HepG2 (cell line): ENCODE measurements around the gene AGAP1. TPM values are rescaled to one million over a fixed set of nuclear protein-coding genes. Genes with fewer than 3 reads are reported as not detected.

ENCODE experiments used
- AKAP8 ChIP-seq: sonication (generic); formaldehyde crosslinking; IDR thresholded peaks from 2 replicates; pipeline ENCODE4 v1.5.1; 2020; ENCODE audit warnings: mild to moderate bottlenecking, missing genetic modification reagents
- CAMTA2 ChIP-seq: sonication (generic); formaldehyde crosslinking; IDR thresholded peaks from 2 replicates; pipeline ENCODE4 v1.4.0; 2020; ENCODE audit warnings: mild to moderate bottlenecking, missing genetic modification reagents, borderline replicate concordance
- CBFB ChIP-seq: sonication (generic); formaldehyde crosslinking; IDR thresholded peaks from 2 replicates; pipeline ENCODE4 v1.4.0; 2020; ENCODE audit warnings: missing genetic modification reagents
- CCAR2 ChIP-seq: fragments of 200-400 bp; formaldehyde crosslinking; optimal IDR thresholded peaks from 2 replicates; pipeline ENCODE3; 2018; ENCODE audit warnings: low read depth, mild to moderate bottlenecking, low read length, moderate library complexity
- CHD4 ChIP-seq: fragments of 200-600 bp; sonication (generic); IDR thresholded peaks from 2 replicates; pipeline ENCODE4 v1.7.0; 2017; ENCODE audit warnings: mild to moderate bottlenecking, low read length, borderline replicate concordance
- DNMT1 ChIP-seq: sonication (generic); formaldehyde crosslinking; IDR thresholded peaks from 2 replicates; pipeline ENCODE4 v1.5.1; 2020; ENCODE audit warnings: mild to moderate bottlenecking, missing genetic modification reagents
- ETV5 ChIP-seq: IDR thresholded peaks from 2 replicates; pipeline ENCODE4 v1.6.1; 2018; ENCODE audit warnings: missing biosample characterization, missing genetic modification reagents, inconsistent platforms, borderline replicate concordance
- FOXA3 ChIP-seq: IDR thresholded peaks from 2 replicates; pipeline ENCODE4 v1.6.1; 2016; ENCODE audit warnings: missing genetic modification reagents, missing compliant biosample characterization
- FOXK2 ChIP-seq: fragments of 450-650 bp; IDR thresholded peaks from 2 replicates; pipeline ENCODE4 v1.6.1; 2016
- HDAC2 ChIP-seq: sonication (generic); formaldehyde crosslinking; IDR thresholded peaks from 2 replicates; pipeline ENCODE4 v1.4.0; 2020; ENCODE audit warnings: missing genetic modification reagents
- HIVEP1 ChIP-seq: sonication (generic); formaldehyde crosslinking; IDR thresholded peaks from 2 replicates; pipeline ENCODE4 v1.4.0; 2020; ENCODE audit warnings: mild to moderate bottlenecking, missing genetic modification reagents
- KDM2A ChIP-seq: sonication (generic); formaldehyde crosslinking; IDR thresholded peaks from 2 replicates; pipeline ENCODE4 v1.4.0; 2020; ENCODE audit warnings: low read depth, missing genetic modification reagents, borderline replicate concordance
- KLF16 ChIP-seq, 2 experiments: sonication (generic) in 1 of 2; formaldehyde crosslinking in 1 of 2; IDR thresholded peaks; 2 replicates each; pipeline versions ENCODE4 v1.6.1 to v1.8.0; 2016 to 2023; ENCODE audit warnings: missing genetic modification reagents in 2 of 2, missing compliant biosample characterization in 1 of 2
- MAFG ChIP-seq: sonication (generic); formaldehyde crosslinking; IDR thresholded peaks from 2 replicates; pipeline ENCODE4 v1.5.1; 2020; ENCODE audit warnings: mild to moderate bottlenecking, missing genetic modification reagents
- MXD4 ChIP-seq: IDR thresholded peaks from 2 replicates; pipeline ENCODE4 v1.6.1; 2016; ENCODE audit warnings: mild to moderate bottlenecking, missing biosample characterization, missing genetic modification reagents
- MYNN ChIP-seq: sonication (generic); formaldehyde crosslinking; IDR thresholded peaks from 2 replicates; pipeline ENCODE4 v1.4.0; 2020; ENCODE audit warnings: mild to moderate bottlenecking, low read depth, missing genetic modification reagents
- MZF1 ChIP-seq: sonication (generic); formaldehyde crosslinking; IDR thresholded peaks from 2 replicates; pipeline ENCODE4 v1.8.1; 2023; ENCODE audit warnings: mild to moderate bottlenecking, missing genetic modification reagents, borderline replicate concordance
- NFIC ChIP-seq: IDR thresholded peaks from 2 replicates; pipeline ENCODE4 v1.6.1; 2012; ENCODE audit warnings: mild to moderate bottlenecking, low read length, inconsistent platforms
- PRMT3 ChIP-seq: sonication (generic); formaldehyde crosslinking; IDR thresholded peaks from 2 replicates; pipeline ENCODE4 v1.8.1; 2022; ENCODE audit warnings: low read depth, mild to moderate bottlenecking, moderate library complexity, missing genetic modification reagents, borderline replicate concordance
- REPIN1 ChIP-seq: sonication (generic); formaldehyde crosslinking; IDR thresholded peaks from 2 replicates; pipeline ENCODE4 v1.8.0; 2022; ENCODE audit warnings: missing genetic modification reagents, low read depth, mild to moderate bottlenecking, borderline replicate concordance
- TCF7 ChIP-seq: sonication (generic); IDR thresholded peaks from 2 replicates; pipeline ENCODE4 v1.6.1; 2016; ENCODE audit warnings: antibody characterized with exemption, low read depth
- TCF7L2 ChIP-seq: IDR thresholded peaks from 2 replicates; pipeline ENCODE4 v1.6.1; 2011; ENCODE audit warnings: mild to moderate bottlenecking, low read depth, low read length, moderate library complexity
- THYN1 ChIP-seq: sonication (generic); formaldehyde crosslinking; IDR thresholded peaks from 2 replicates; pipeline ENCODE4 v1.8.1; 2023; ENCODE audit warnings: low read depth, mild to moderate bottlenecking, moderate library complexity, missing genetic modification reagents, borderline replicate concordance
- ZNF232 ChIP-seq: sonication (generic); formaldehyde crosslinking; IDR thresholded peaks from 2 replicates; pipeline ENCODE4 v1.4.0; 2020; ENCODE audit warnings: missing genetic modification reagents, borderline replicate concordance
- ZNF280B ChIP-seq: sonication (generic); formaldehyde crosslinking; IDR thresholded peaks from 2 replicates; pipeline ENCODE4 v1.5.0; 2020; ENCODE audit warnings: missing genetic modification reagents, mild to moderate bottlenecking, borderline replicate concordance
- ZNF431 ChIP-seq: sonication (generic); formaldehyde crosslinking; IDR thresholded peaks from 2 replicates; pipeline ENCODE4 v1.9.0; 2022; ENCODE audit warnings: missing genetic modification reagents, low read depth, mild to moderate bottlenecking, borderline replicate concordance
- polyA plus RNA-seq, 8 experiments: library from polyadenylated mRNA; depleted of rRNA in 3 of 8; stranded (reverse) in 7 of 8; unstranded in 1 of 8; fragments of >200 nt; fragmentation: Illumina TruSeq in 4 of 8; extraction: Trizol in 4 of 8; gene quantifications; 2 replicates each; pipeline versions ENCODE4 v1.2.1 to v1.2.3, GENCODE V29; 2011 to 2016; ENCODE audit warnings: low read depth in 4 of 8, missing spikeins in 1 of 8, mixed read lengths in 1 of 8; ENCODE audit not compliant: insufficient read depth in 1 of 8
- total RNA-seq, 5 experiments: library from RNA; depleted of rRNA; stranded (reverse); fragments of >200 nt; fragmentation: Illumina TruSeq; extraction: Trizol; gene quantifications; 2 replicates each; pipeline ENCODE4 v1.2.3, GENCODE V29; 2016; ENCODE audit warnings: low read depth in 1 of 5
- TF ChIP-seq, protein P1 (sequence below): IDR thresholded peaks from 2 replicates; pipeline ENCODE4 v1.6.1; 2016; ENCODE audit warnings: low read depth, borderline replicate concordance
- TF ChIP-seq, protein P2 (sequence below): IDR thresholded peaks from 2 replicates; pipeline ENCODE4 v1.6.1; 2016; ENCODE audit warnings: low read depth, control low read depth
- TF ChIP-seq, protein P3 (sequence below): sonication (generic); formaldehyde crosslinking; IDR thresholded peaks from 2 replicates; pipeline ENCODE4 v1.8.1; 2023; ENCODE audit warnings: mild to moderate bottlenecking, moderate library complexity, missing genetic modification reagents

AGAP1 gene
- total and polyA plus RNA-seq, 2 of the 13 experiments (the other 11 are each of a cell fraction or from before 2014, with no cell fraction given): 21.2 to 32.7 TPM

GRCh38 chr2:236117861-236118269, 624.0 kb downstream of the AGAP1 start (continued):
- no peak for TF ChIP-seq CCAR2
- peak; percentile 68; the same call in 1 of the 2 replicates for TF ChIP-seq AKAP8 (CRISPR knock-in tag)
- TF ChIP-seq ZNF232 (CRISPR knock-in tag): peak; percentile 34; the same call in 1 of the 2 replicates
- TF ChIP-seq, protein P1, sequence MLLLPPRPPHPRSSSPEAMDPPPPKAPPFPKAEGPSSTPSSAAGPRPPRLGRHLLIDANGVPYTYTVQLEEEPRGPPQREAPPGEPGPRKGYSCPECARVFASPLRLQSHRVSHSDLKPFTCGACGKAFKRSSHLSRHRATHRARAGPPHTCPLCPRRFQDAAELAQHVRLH (CRISPR knock-in tag): peak; percentile 55; the same call in 1 of the 2 replicates
- peak; percentile 88 for TF ChIP-seq CBFB
- no peak for TF ChIP-seq MAFG (CRISPR knock-in tag)
- peak; percentile 100 for TF ChIP-seq FOXA3
- peak in 1 of 2 experiments; percentile 87; a peak in 2 of 4 replicates for TF ChIP-seq KLF16 (CRISPR knock-in tag; IDR thresholded peaks at IDR 0.05)
- TF ChIP-seq CAMTA2 (CRISPR knock-in tag): no peak
- TF ChIP-seq ETV5 (CRISPR knock-in tag): peak; percentile 97
- TF ChIP-seq HIVEP1 (CRISPR knock-in tag): no peak
- TF ChIP-seq ZNF431 (CRISPR knock-in tag): no peak
- peak; percentile 59; the same call in 1 of the 2 replicates for TF ChIP-seq CHD4
- TF ChIP-seq, protein P2, sequence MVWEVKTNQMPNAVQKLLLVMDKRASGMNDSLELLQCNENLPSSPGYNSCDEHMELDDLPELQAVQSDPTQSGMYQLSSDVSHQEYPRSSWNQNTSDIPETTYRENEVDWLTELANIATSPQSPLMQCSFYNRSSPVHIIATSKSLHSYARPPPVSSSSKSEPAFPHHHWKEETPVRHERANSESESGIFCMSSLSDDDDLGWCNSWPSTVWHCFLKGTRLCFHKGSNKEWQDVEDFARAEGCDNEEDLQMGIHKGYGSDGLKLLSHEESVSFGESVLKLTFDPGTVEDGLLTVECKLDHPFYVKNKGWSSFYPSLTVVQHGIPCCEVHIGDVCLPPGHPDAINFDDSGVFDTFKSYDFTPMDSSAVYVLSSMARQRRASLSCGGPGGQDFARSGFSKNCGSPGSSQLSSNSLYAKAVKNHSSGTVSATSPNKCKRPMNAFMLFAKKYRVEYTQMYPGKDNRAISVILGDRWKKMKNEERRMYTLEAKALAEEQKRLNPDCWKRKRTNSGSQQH (CRISPR knock-in tag): peak; percentile 71; the same call in 1 of the 2 replicates
- peak; percentile 36; the same call in 1 of the 2 replicates for TF ChIP-seq MXD4 (CRISPR knock-in tag)
- TF ChIP-seq, protein P3, sequence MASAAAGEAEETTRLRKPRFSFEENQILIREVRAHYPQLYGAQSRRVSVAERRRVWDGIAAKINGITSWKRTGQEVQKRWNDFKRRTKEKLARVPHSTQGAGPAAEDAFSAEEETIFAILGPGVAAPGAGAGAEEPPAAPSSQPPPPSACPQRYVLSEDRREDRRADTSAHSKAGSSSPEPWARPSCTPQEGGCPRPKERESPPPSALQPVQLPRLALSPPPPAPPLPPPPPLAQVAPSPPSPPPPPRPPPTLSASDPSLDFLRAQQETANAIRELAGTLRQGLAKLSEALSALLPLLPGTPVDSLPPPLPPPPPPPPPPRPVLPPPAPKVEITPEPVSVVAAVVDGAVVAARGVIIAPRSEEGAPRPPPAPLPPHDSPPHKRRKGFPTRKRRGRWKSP (CRISPR knock-in tag): peak; percentile 68; the same call in 1 of the 2 replicates
- peak; percentile 99 for TF ChIP-seq HDAC2 (CRISPR knock-in tag)
- TF ChIP-seq NFIC: peak; percentile 99
- no peak; the same call in 1 of the 2 replicates for TF ChIP-seq TCF7L2
- no peak for TF ChIP-seq ZNF280B (CRISPR knock-in tag)
- no peak for TF ChIP-seq MZF1
- TF ChIP-seq KDM2A (CRISPR knock-in tag): no peak
- TF ChIP-seq DNMT1: no peak
- peak; percentile 67; the same call in 1 of the 2 replicates for TF ChIP-seq REPIN1
- TF ChIP-seq THYN1 (CRISPR knock-in tag): no peak
- TF ChIP-seq TCF7: peak; percentile 98
- peak; percentile 96 for TF ChIP-seq FOXK2
- TF ChIP-seq MYNN (CRISPR knock-in tag): no peak
- TF ChIP-seq PRMT3: no peak
